Gastroesophageal sphincter (tissue), 3 donors: ENCODE measurements around the gene RAB36.

Experiments
- CTCF ChIP-seq, 4 experiments: fragments of 200-600 bp in 2 of 4; fragments of 450-650 bp in 2 of 4; sonication (generic) in 1 of 4; IDR thresholded peaks; one replicate each; pipeline ENCODE4 v1.5.1; 2017 to 2019; ENCODE audit warnings: antibody characterized with exemption in 4 of 4, mild to moderate bottlenecking in 2 of 4, moderate library complexity in 2 of 4
- EP300 ChIP-seq: sonication (generic); formaldehyde crosslinking; IDR thresholded peaks from one replicate; pipeline ENCODE4 v1.6.1; 2017; ENCODE audit warnings: antibody characterized with exemption, mild to moderate bottlenecking
- POLR2A ChIP-seq, 2 donors: fragments of 450-650 bp; IDR thresholded peaks; one replicate each; pipeline ENCODE4 v1.6.1; 2017; ENCODE audit warnings: antibody characterized with exemption in 2 of 2, mild to moderate bottlenecking in 2 of 2, moderate library complexity in 1 of 2
- POLR2AphosphoS5 ChIP-seq: sonication (generic); formaldehyde crosslinking; IDR thresholded peaks from one replicate; pipeline ENCODE4 v1.6.1; 2017; ENCODE audit warnings: antibody characterized with exemption

- TF ChIP-seq CTCF (IDR thresholded peaks at IDR 0.05) (no peak), POLR2AphosphoS5 (no peak), EP300 (no peak), POLR2A (IDR thresholded peaks at IDR 0.05) (no peak)
Observed at GRCh38 chr22:23149743-23150238, 4.5 kb downstream of the RAB36 start.
